Right atrium auricular region (tissue), 2 donors: ENCODE measurements around the gene NOTCH1. TPM values are rescaled to one million over a fixed set of nuclear protein-coding genes. Genes with fewer than 3 reads are reported as not detected.
"Not testable (repeated sequence)": the region's sequence is repeated elsewhere in the genome, so short reads cannot be mapped to it uniquely, and the experiment has no call there.

Source experiments
- DNase-seq: peaks from one replicate; pipeline ENCODE4 v3.0.0-alpha.2; 2019; ENCODE audit warnings: low spot score
- H3K27ac ChIP-seq, 2 donors: fragments of 200-600 bp; sonication (generic); 1 replicate in 1 of 2; 2 replicates in 1 of 2; pipeline ENCODE4 v1.5.1; 2016 to 2019
- H3K27me3 ChIP-seq, 2 donors: fragments of 200-600 bp; sonication (generic); one replicate each; pipeline versions ENCODE4 v1.5.1 to v1.6.0; 2017 to 2019
- H3K36me3 ChIP-seq: fragments of 200-600 bp; sonication (generic); one replicate; pipeline ENCODE4 v1.5.1; 2016
- H3K4me1 ChIP-seq, 2 donors: fragments of 200-600 bp; sonication (generic); one replicate each; pipeline versions ENCODE4 v1.5.1 to v1.6.0; 2017 to 2019
- H3K4me3 ChIP-seq, 2 donors: fragments of 200-600 bp; sonication (generic); 1 replicate in 1 of 2; 2 replicates in 1 of 2; pipeline ENCODE4 v1.5.1; 2017 to 2019; ENCODE audit warnings: mild to moderate bottlenecking in 1 of 2, moderate library complexity in 1 of 2
- H3K9me3 ChIP-seq, 2 donors: fragments of 200-600 bp; sonication (generic); one replicate each; pipeline ENCODE4 v1.5.1; 2019
- CTCF ChIP-seq, 2 donors: fragments of 200-600 bp; sonication (generic); IDR thresholded peaks; one replicate each; pipeline ENCODE4 v1.5.1; 2019; ENCODE audit warnings: antibody characterized with exemption in 2 of 2
- total RNA-seq, 2 donors: library from RNA; depleted of rRNA; stranded (reverse); fragments of >200 nt; gene quantifications; one replicate each; pipeline ENCODE4 v1.1.0, GENCODE V29; 2016

Gene NOTCH1
- total RNA-seq, 2 donors from 2014 or later = 14.2 to 39.7 TPM

GRCh38 chr9:136575626-136576268 is 29.9 kb upstream of the NOTCH1 start:
- Histone ChIP-seq H3K9me3 (no peaks in the 10 kb centered on the region), H3K4me1 (peaks cover 0 to 58% of the 10 kb centered on the region in 2 donors), H3K36me3 (no peaks in the 10 kb centered on the region), H3K27me3 (no peaks in the 10 kb centered on the region), H3K4me3 (no peak overlapping the region), H3K27ac (no peak overlapping the region)
- TF ChIP-seq CTCF (IDR thresholded peaks at IDR 0.05) = no peak
- no peak for DNase-seq

GRCh38 chr9:136574606-136575005 is 28.8 kb upstream of the NOTCH1 start:
- not testable (repeated sequence) for H3K9me3 ChIP-seq, H3K36me3 ChIP-seq, DNase-seq, H3K27ac ChIP-seq, H3K27me3 ChIP-seq, H3K4me3 ChIP-seq
- H3K4me1 ChIP-seq = peaks cover 0 to 69% of the 10 kb centered on the region in 2 donors

GRCh38 chr9:136572828-136573625 is 27.2 kb upstream of the NOTCH1 start:
- TF ChIP-seq CTCF (IDR thresholded peaks at IDR 0.05) = no peak
- no peaks in the 10 kb centered on the region for H3K9me3 ChIP-seq
- H3K27ac ChIP-seq = peak overlapping the region; percentile 76 to 84
- H3K4me1 ChIP-seq = peaks cover 0 to 70% of the 10 kb centered on the region in 2 donors
- no peaks in the 10 kb centered on the region for H3K27me3 ChIP-seq
- no peak overlapping the region for H3K4me3 ChIP-seq
- no peak for DNase-seq
- H3K36me3 ChIP-seq = no peaks in the 10 kb centered on the region

- TF ChIP-seq CTCF (IDR thresholded peaks at IDR 0.05) = no peak
- DNase-seq = no peak
- Histone ChIP-seq H3K4me1 (peaks cover 0 to 78% of the 10 kb centered on the region in 2 donors), H3K27ac (peak overlapping the region; percentile 76 to 84), H3K36me3 (no peaks in the 10 kb centered on the region), H3K4me3 (no peak overlapping the region), H3K27me3 (no peaks in the 10 kb centered on the region), H3K9me3 (no peaks in the 10 kb centered on the region)
Observed at GRCh38 chr9:136572003-136572827, 26.4 kb upstream of the NOTCH1 start.

GRCh38 chr9:136571531-136571930 is 25.7 kb upstream of the NOTCH1 start:
- peaks cover 0 to 84% of the 10 kb centered on the region in 2 donors for H3K4me1 ChIP-seq
- H3K27me3 ChIP-seq = no peaks in the 10 kb centered on the region
- no peaks in the 10 kb centered on the region for H3K9me3 ChIP-seq
- no peak for TF ChIP-seq CTCF (IDR thresholded peaks at IDR 0.05)
- no peak for DNase-seq
- no peaks in the 10 kb centered on the region for H3K36me3 ChIP-seq
- H3K4me3 ChIP-seq = no peak overlapping the region
- peak overlapping the region; percentile 76 to 84 for H3K27ac ChIP-seq

- Histone ChIP-seq H3K27me3 (no peaks in the 10 kb centered on the region), H3K4me3 (no peak overlapping the region), H3K36me3 (no peaks in the 10 kb centered on the region), H3K4me1 (peaks cover 0 to 85% of the 10 kb centered on the region in 2 donors), H3K9me3 (no peaks in the 10 kb centered on the region), H3K27ac (peak overlapping the region; percentile 76 to 84)
- no peak for DNase-seq
- no peak for TF ChIP-seq CTCF (IDR thresholded peaks at IDR 0.05)
Observed at GRCh38 chr9:136570916-136571315, 25.1 kb upstream of the NOTCH1 start.
